Ishikawa (cell line): ENCODE measurements around the gene DUSP8.

Experiments
- CEBPB ChIP-seq: IDR thresholded peaks from 2 replicates; pipeline ENCODE4 v1.6.1; 2012
- EP300 ChIP-seq: IDR thresholded peaks from 2 replicates; pipeline ENCODE4 v1.6.1; 2012; ENCODE audit warnings: borderline replicate concordance
- TEAD4 ChIP-seq: IDR thresholded peaks from 2 replicates; pipeline ENCODE4 v1.6.1; 2012
- YY1 ChIP-seq: IDR thresholded peaks from 2 replicates; pipeline ENCODE4 v1.6.1; 2012; ENCODE audit warnings: low read depth

- no peak for TF ChIP-seq CEBPB
- TF ChIP-seq YY1, result no peak
- TF ChIP-seq EP300, result no peak
- no peak for TF ChIP-seq TEAD4
These were observed 48.3 kb downstream of the DUSP8 start for GRCh38 chr11:1523779-1524178.
